ENCODE results near the gene CRABP1.
"Not testable (repeated sequence)": the region's sequence is repeated elsewhere in the genome, so short reads cannot be mapped to it uniquely, and the experiment has no call there.

The CRABP1 gene

GRCh38 chr15:78368651-78369050 is 28.5 kb downstream of the CRABP1 start:
- no peak overlapping the region for H3K27ac Mint-ChIP-seq
- H3K4me3 Mint-ChIP-seq: no peak overlapping the region
- H3K4me1 Mint-ChIP-seq (ENCODE audit: low read depth): no peaks in the 10 kb centered on the region
- no peaks in the 10 kb centered on the region for H3K36me3 Mint-ChIP-seq
- peaks cover 6% of the 10 kb centered on the region for H3K27me3 Mint-ChIP-seq
- no peaks in the 10 kb centered on the region for H3K9me3 Mint-ChIP-seq (ENCODE audit: low read depth)

- H3K36me3 Mint-ChIP-seq: no peaks in the 10 kb centered on the region
- no peak overlapping the region for H3K4me3 Mint-ChIP-seq
- H3K9me3 Mint-ChIP-seq (ENCODE audit: low read depth): no peaks in the 10 kb centered on the region
- H3K4me1 Mint-ChIP-seq (ENCODE audit: low read depth): no peaks in the 10 kb centered on the region
- H3K27me3 Mint-ChIP-seq: peaks cover 6% of the 10 kb centered on the region
- no peak overlapping the region for H3K27ac Mint-ChIP-seq
Observed at GRCh38 chr15:78369161-78369560, 29.0 kb downstream of the CRABP1 start.

- no peaks in the 10 kb centered on the region for H3K4me1 Mint-ChIP-seq (ENCODE audit: low read depth)
- H3K27ac Mint-ChIP-seq: no peak overlapping the region
- H3K4me3 Mint-ChIP-seq: no peak overlapping the region
- H3K36me3 Mint-ChIP-seq: no peaks in the 10 kb centered on the region
- peaks cover 6% of the 10 kb centered on the region for H3K27me3 Mint-ChIP-seq
- H3K9me3 Mint-ChIP-seq (ENCODE audit: low read depth): no peaks in the 10 kb centered on the region
Observed at GRCh38 chr15:78370013-78370412, 29.9 kb downstream of the CRABP1 start.

- Mint-ChIP-seq H3K27me3 (peaks cover 6% of the 10 kb centered on the region), H3K4me1 (ENCODE audit: low read depth) (no peaks in the 10 kb centered on the region), H3K9me3 (ENCODE audit: low read depth) (no peaks in the 10 kb centered on the region), H3K36me3 (no peaks in the 10 kb centered on the region), H3K27ac (no peak overlapping the region), H3K4me3 (no peak overlapping the region)
Observed at GRCh38 chr15:78372880-78373279, 32.7 kb downstream of the CRABP1 start.

- Mint-ChIP-seq H3K9me3 (ENCODE audit: low read depth) (no peaks in the 10 kb centered on the region), H3K27me3 (no peaks in the 10 kb centered on the region), H3K27ac (no peak overlapping the region), H3K4me3 (no peak overlapping the region), H3K4me1 (ENCODE audit: low read depth) (no peaks in the 10 kb centered on the region), H3K36me3 (no peaks in the 10 kb centered on the region)
Observed at GRCh38 chr15:78374436-78375393, 34.6 kb downstream of the CRABP1 start.

GRCh38 chr15:78380143-78380542 is 40.0 kb downstream of the CRABP1 start:
- H3K4me3 Mint-ChIP-seq; H3K4me1 Mint-ChIP-seq (ENCODE audit: low read depth); H3K27me3 Mint-ChIP-seq; H3K9me3 Mint-ChIP-seq (ENCODE audit: low read depth); H3K27ac Mint-ChIP-seq; H3K36me3 Mint-ChIP-seq: not testable (repeated sequence)

- Mint-ChIP-seq H3K4me1 (ENCODE audit: low read depth) (no peaks in the 10 kb centered on the region), H3K4me3 (no peak overlapping the region), H3K27me3 (peaks cover 13% of the 10 kb centered on the region), H3K27ac (no peak overlapping the region), H3K36me3 (no peaks in the 10 kb centered on the region), H3K9me3 (ENCODE audit: low read depth) (no peaks in the 10 kb centered on the region)
Observed at GRCh38 chr15:78382114-78382880, 42.1 kb downstream of the CRABP1 start.

- no peaks in the 10 kb centered on the region for H3K9me3 Mint-ChIP-seq (ENCODE audit: low read depth)
- H3K27me3 Mint-ChIP-seq: peaks cover 15% of the 10 kb centered on the region
- no peak overlapping the region for H3K4me3 Mint-ChIP-seq
- no peaks in the 10 kb centered on the region for H3K4me1 Mint-ChIP-seq (ENCODE audit: low read depth)
- no peaks in the 10 kb centered on the region for H3K36me3 Mint-ChIP-seq
- no peak overlapping the region for H3K27ac Mint-ChIP-seq
Observed at GRCh38 chr15:78384651-78385050, 44.5 kb downstream of the CRABP1 start.

GRCh38 chr15:78387246-78388037 is 47.3 kb downstream of the CRABP1 start:
- H3K36me3 Mint-ChIP-seq: no peaks in the 10 kb centered on the region
- no peaks in the 10 kb centered on the region for H3K4me1 Mint-ChIP-seq (ENCODE audit: low read depth)
- H3K27ac Mint-ChIP-seq: no peak overlapping the region
- no peak overlapping the region for H3K4me3 Mint-ChIP-seq
- no peaks in the 10 kb centered on the region for H3K9me3 Mint-ChIP-seq (ENCODE audit: low read depth)
- H3K27me3 Mint-ChIP-seq: peaks cover 15% of the 10 kb centered on the region

- Mint-ChIP-seq H3K27me3 (peaks cover 15% of the 10 kb centered on the region), H3K4me3 (no peak overlapping the region), H3K27ac (no peak overlapping the region), H3K4me1 (ENCODE audit: low read depth) (no peaks in the 10 kb centered on the region), H3K9me3 (ENCODE audit: low read depth) (no peaks in the 10 kb centered on the region), H3K36me3 (no peaks in the 10 kb centered on the region)
Observed at GRCh38 chr15:78388865-78389264, 48.7 kb downstream of the CRABP1 start.

- H3K36me3 Mint-ChIP-seq: no peaks in the 10 kb centered on the region
- no peaks in the 10 kb centered on the region for H3K4me1 Mint-ChIP-seq (ENCODE audit: low read depth)
- H3K4me3 Mint-ChIP-seq: no peak overlapping the region
- H3K27ac Mint-ChIP-seq: no peak overlapping the region
- H3K27me3 Mint-ChIP-seq: peaks cover 15% of the 10 kb centered on the region
- no peaks in the 10 kb centered on the region for H3K9me3 Mint-ChIP-seq (ENCODE audit: low read depth)
Observed at GRCh38 chr15:78389322-78389721, 49.2 kb downstream of the CRABP1 start.

- Mint-ChIP-seq H3K36me3 (no peaks in the 10 kb centered on the region), H3K4me1 (ENCODE audit: low read depth) (no peaks in the 10 kb centered on the region), H3K27ac (no peak overlapping the region), H3K27me3 (peaks cover 15% of the 10 kb centered on the region), H3K9me3 (ENCODE audit: low read depth) (no peaks in the 10 kb centered on the region), H3K4me3 (no peak overlapping the region)
Observed at GRCh38 chr15:78389738-78390137, 49.6 kb downstream of the CRABP1 start.

GRCh38 chr15:78390242-78390641 is 50.1 kb downstream of the CRABP1 start:
- Mint-ChIP-seq H3K4me1 (ENCODE audit: low read depth) (no peaks in the 10 kb centered on the region), H3K36me3 (no peaks in the 10 kb centered on the region), H3K27me3 (peaks cover 10% of the 10 kb centered on the region), H3K27ac (no peak overlapping the region), H3K9me3 (ENCODE audit: low read depth) (no peaks in the 10 kb centered on the region), H3K4me3 (no peak overlapping the region)

- Mint-ChIP-seq H3K27me3 (peaks cover 7% of the 10 kb centered on the region), H3K4me3 (no peak overlapping the region), H3K9me3 (ENCODE audit: low read depth) (no peaks in the 10 kb centered on the region), H3K4me1 (ENCODE audit: low read depth) (no peaks in the 10 kb centered on the region), H3K27ac (no peak overlapping the region), H3K36me3 (no peaks in the 10 kb centered on the region)
Observed at GRCh38 chr15:78390826-78391225, 50.7 kb downstream of the CRABP1 start.

GRCh38 chr15:78391781-78392180 is 51.6 kb downstream of the CRABP1 start:
- Mint-ChIP-seq H3K4me1 (ENCODE audit: low read depth) (no peaks in the 10 kb centered on the region), H3K4me3 (no peak overlapping the region), H3K27me3 (peaks cover 2% of the 10 kb centered on the region), H3K27ac (no peak overlapping the region), H3K36me3 (no peaks in the 10 kb centered on the region), H3K9me3 (ENCODE audit: low read depth) (no peaks in the 10 kb centered on the region)
